Fibroblast of lung (primary cell): ENCODE data around the gene PLD1. TPM values are rescaled to one million over a fixed set of nuclear protein-coding genes. Genes with fewer than 3 reads are reported as not detected.

ENCODE experiments used
- DNase-seq, 2 donors: peaks; one replicate each; pipeline versions ENCODE4 v3.0.0 to v3.0.0-alpha.2; 2010; ENCODE audit warnings: low read depth in 2 of 2
- H2AFZ ChIP-seq: 2 replicates; pipeline ENCODE4 v1.5.1; 2012; ENCODE audit warnings: low read length, control low read depth, inconsistent platforms
- H3K27ac ChIP-seq: 2 replicates; pipeline ENCODE4 v1.5.1; 2011; ENCODE audit warnings: low read length, control low read depth; ENCODE audit not compliant: insufficient read depth
- H3K27me3 ChIP-seq: 2 replicates; pipeline ENCODE4 v1.5.1; 2011; ENCODE audit warnings: mild to moderate bottlenecking, low read length; ENCODE audit not compliant: control insufficient read depth, insufficient read depth
- H3K36me3 ChIP-seq: 2 replicates; pipeline ENCODE4 v1.5.1; 2011; ENCODE audit warnings: low read length; ENCODE audit not compliant: control insufficient read depth, insufficient read depth
- H3K4me1 ChIP-seq: 2 replicates; pipeline ENCODE4 v1.5.1; 2011; ENCODE audit warnings: low read length; ENCODE audit not compliant: control insufficient read depth, insufficient read depth; ENCODE audit errors: extremely low read depth
- H3K4me2 ChIP-seq: 2 replicates; pipeline ENCODE4 v1.5.1; 2011; ENCODE audit warnings: low read length, control low read depth; ENCODE audit not compliant: insufficient read depth; ENCODE audit errors: extremely low read depth
- H3K4me3 ChIP-seq, 4 experiments: fragments of 200-600 bp in 1 of 4; sonication (generic) in 1 of 4; replicated peaks in 1 of 4; 2 replicates each; pipeline ENCODE4 v1.5.1; 2011 to 2016; ENCODE audit warnings: low read length in 4 of 4, low read depth in 3 of 4, mild to moderate bottlenecking in 3 of 4, control low read depth in 2 of 4, inconsistent platforms in 1 of 4, mixed read lengths in 1 of 4; ENCODE audit not compliant: insufficient read depth in 1 of 4; ENCODE audit errors: control extremely low read depth in 1 of 4
- H3K79me2 ChIP-seq: 2 replicates; pipeline ENCODE4 v1.5.1; 2012; ENCODE audit warnings: mild to moderate bottlenecking, low read length, inconsistent platforms; ENCODE audit not compliant: control insufficient read depth, insufficient read depth
- H3K9ac ChIP-seq: 2 replicates; pipeline ENCODE4 v1.5.1; 2011; ENCODE audit warnings: mild to moderate bottlenecking, low read length, control low read depth; ENCODE audit not compliant: insufficient read depth
- H3K9me3 ChIP-seq: 2 replicates; pipeline ENCODE4 v1.5.1; 2012; ENCODE audit warnings: low read depth, low read length; ENCODE audit not compliant: control insufficient read depth, insufficient read depth
- H4K20me1 ChIP-seq: 2 replicates; pipeline ENCODE4 v1.5.1; 2011; ENCODE audit warnings: low read length; ENCODE audit not compliant: control insufficient read depth, insufficient read depth; ENCODE audit errors: extremely low read depth
- EZH2 ChIP-seq: IDR thresholded peaks from 2 replicates; pipeline ENCODE4 v1.5.1; 2012; ENCODE audit warnings: low read length, control low read depth, mild to moderate bottlenecking; ENCODE audit errors: missing control alignments
- polyA plus RNA-seq, 2 donors: library from polyadenylated mRNA; depleted of rRNA in 1 of 2; stranded (reverse) in 1 of 2; unstranded in 1 of 2; fragments of >200 nt; gene quantifications; 2 replicates each; pipeline ENCODE4 v1.2.1, GENCODE V29; 2011 to 2012; ENCODE audit warnings: missing spikeins in 1 of 2
- total RNA-seq: library from RNA; depleted of rRNA; stranded (reverse); fragments of >200 nt; gene quantifications from 2 replicates; pipeline ENCODE4 v1.2.1, GENCODE V29; 2014
- TF ChIP-seq, protein P1 (sequence below), 2 donors: IDR thresholded peaks in 1 of 2; conservative IDR thresholded peaks in 1 of 2; 1 replicate in 1 of 2; 2 replicates in 1 of 2; pipeline ENCODE4 v1.5.1; 2011 to 2012; ENCODE audit warnings: low read length in 2 of 2, control low read depth in 1 of 2, inconsistent platforms in 1 of 2, low read depth in 1 of 2, mild to moderate bottlenecking in 1 of 2

The PLD1 gene
- total and polyA plus RNA-seq, 2 donors (not counting 1 experiment from before 2014, with no cell fraction given) = 10.8 to 18.8 TPM

GRCh38 chr3:171775943-171776342, 34.3 kb downstream of the PLD1 start:
- no peak for DNase-seq
- H3K4me2 ChIP-seq = no peak overlapping the region
- H2AFZ ChIP-seq = no peak overlapping the region
- H3K27ac ChIP-seq = no peak overlapping the region
- no peak overlapping the region for H3K9ac ChIP-seq
- H3K36me3 ChIP-seq = no peaks in the 10 kb centered on the region
- H3K79me2 ChIP-seq = no peaks in the 10 kb centered on the region
- no peak overlapping the region for H3K4me3 ChIP-seq
- no peaks in the 10 kb centered on the region for H3K4me1 ChIP-seq
- TF ChIP-seq, protein P1, sequence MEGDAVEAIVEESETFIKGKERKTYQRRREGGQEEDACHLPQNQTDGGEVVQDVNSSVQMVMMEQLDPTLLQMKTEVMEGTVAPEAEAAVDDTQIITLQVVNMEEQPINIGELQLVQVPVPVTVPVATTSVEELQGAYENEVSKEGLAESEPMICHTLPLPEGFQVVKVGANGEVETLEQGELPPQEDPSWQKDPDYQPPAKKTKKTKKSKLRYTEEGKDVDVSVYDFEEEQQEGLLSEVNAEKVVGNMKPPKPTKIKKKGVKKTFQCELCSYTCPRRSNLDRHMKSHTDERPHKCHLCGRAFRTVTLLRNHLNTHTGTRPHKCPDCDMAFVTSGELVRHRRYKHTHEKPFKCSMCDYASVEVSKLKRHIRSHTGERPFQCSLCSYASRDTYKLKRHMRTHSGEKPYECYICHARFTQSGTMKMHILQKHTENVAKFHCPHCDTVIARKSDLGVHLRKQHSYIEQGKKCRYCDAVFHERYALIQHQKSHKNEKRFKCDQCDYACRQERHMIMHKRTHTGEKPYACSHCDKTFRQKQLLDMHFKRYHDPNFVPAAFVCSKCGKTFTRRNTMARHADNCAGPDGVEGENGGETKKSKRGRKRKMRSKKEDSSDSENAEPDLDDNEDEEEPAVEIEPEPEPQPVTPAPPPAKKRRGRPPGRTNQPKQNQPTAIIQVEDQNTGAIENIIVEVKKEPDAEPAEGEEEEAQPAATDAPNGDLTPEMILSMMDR (conservative IDR thresholded peaks at IDR 0.05 in 1 of 2, IDR thresholded peaks at IDR 0.05 in 1 of 2; ENCODE audit: low read depth in 1 of 2, low read length in 2 of 2) = no peak
- no peaks in the 10 kb centered on the region for H3K27me3 ChIP-seq
- no peaks in the 10 kb centered on the region for H4K20me1 ChIP-seq
- no peaks in the 10 kb centered on the region for H3K9me3 ChIP-seq

- Histone ChIP-seq H3K79me2 (no peaks in the 10 kb centered on the region), H4K20me1 (no peaks in the 10 kb centered on the region), H3K4me2 (no peak overlapping the region), H3K36me3 (no peaks in the 10 kb centered on the region), H3K9me3 (no peaks in the 10 kb centered on the region), H2AFZ (no peak overlapping the region), H3K4me1 (no peaks in the 10 kb centered on the region), H3K27ac (no peak overlapping the region), H3K27me3 (no peaks in the 10 kb centered on the region), H3K9ac (no peak overlapping the region), H3K4me3 (no peak overlapping the region)
- no peak for DNase-seq
- TF ChIP-seq EZH2 = no peak
- TF ChIP-seq, protein P1 (conservative IDR thresholded peaks at IDR 0.05 in 1 of 2, IDR thresholded peaks at IDR 0.05 in 1 of 2; ENCODE audit: low read depth in 1 of 2, low read length in 2 of 2) = no peak
These were observed 35.8 kb downstream of the PLD1 start for GRCh38 chr3:171774521-171774920.

GRCh38 chr3:171772427-171773056, 37.7 kb downstream of the PLD1 start:
- no peak overlapping the region for H2AFZ ChIP-seq
- no peak overlapping the region for H3K4me3 ChIP-seq
- H3K27ac ChIP-seq = no peak overlapping the region
- no peak overlapping the region for H3K9ac ChIP-seq
- TF ChIP-seq EZH2 = no peak
- TF ChIP-seq, protein P1 (conservative IDR thresholded peaks at IDR 0.05 in 1 of 2, IDR thresholded peaks at IDR 0.05 in 1 of 2; ENCODE audit: low read depth in 1 of 2, low read length in 2 of 2) = peak; percentile 82 to 83
- H3K4me1 ChIP-seq = no peaks in the 10 kb centered on the region
- no peak overlapping the region for H3K4me2 ChIP-seq
- H3K79me2 ChIP-seq = no peaks in the 10 kb centered on the region
- H3K27me3 ChIP-seq = no peaks in the 10 kb centered on the region
- H4K20me1 ChIP-seq = no peaks in the 10 kb centered on the region
- H3K9me3 ChIP-seq = no peaks in the 10 kb centered on the region
- no peaks in the 10 kb centered on the region for H3K36me3 ChIP-seq
- DNase-seq = peak; percentile 55 to 78
